Hematopoietic multipotent progenitor cell treated with erythropoietin and hydrocortisone succinate and interleukin-3 and kit ligand, for 8 days (in vitro differentiated cells): ENCODE results near the gene CDK2AP2.
A peak's percentile ranks its signal among the peaks of the same experiment; 100 is the strongest.
"Not testable (repeated sequence)": the region's sequence is repeated elsewhere in the genome, so short reads cannot be mapped to it uniquely, and the experiment has no call there.

ENCODE experiments used
- DNase-seq: peaks from one replicate; pipeline ENCODE4 v3.0.0-alpha.2; 2015

The CDK2AP2 gene

GRCh38 chr11:67507864-67508485 is at the start of gene CDK2AP2:
Gene CDK2AP2 (minus strand): TSS chr11:67508162. CDS start chr11:67508082, 80 bp downstream.
- DNase-seq = peak; percentile 99

- no peak for DNase-seq
Measured at GRCh38 chr11:67556244-67556643, 48.3 kb upstream of the CDK2AP2 start.

- not testable (repeated sequence) for DNase-seq
Measured at GRCh38 chr11:67551697-67552096, 43.7 kb upstream of the CDK2AP2 start.

GRCh38 chr11:67551127-67551526 is 43.2 kb upstream of the CDK2AP2 start:
- DNase-seq = no peak

- no peak for DNase-seq
Measured at GRCh38 chr11:67548555-67549110, 40.7 kb upstream of the CDK2AP2 start.

GRCh38 chr11:67548112-67548511 is 40.1 kb upstream of the CDK2AP2 start:
- DNase-seq = not testable (repeated sequence)

GRCh38 chr11:67545280-67545679 is 37.3 kb upstream of the CDK2AP2 start:
- peak; percentile 74 for DNase-seq

GRCh38 chr11:67544616-67545242 is 36.8 kb upstream of the CDK2AP2 start:
- DNase-seq = no peak

GRCh38 chr11:67543585-67543984 is 35.6 kb upstream of the CDK2AP2 start:
- DNase-seq = no peak

- DNase-seq = no peak
Measured at GRCh38 chr11:67542971-67543370, 35.0 kb upstream of the CDK2AP2 start.

GRCh38 chr11:67542169-67542568 is 34.2 kb upstream of the CDK2AP2 start:
- DNase-seq = no peak

- no peak for DNase-seq
Measured at GRCh38 chr11:67541198-67541597, 33.2 kb upstream of the CDK2AP2 start.

GRCh38 chr11:67539550-67539949 is 31.6 kb upstream of the CDK2AP2 start:
- peak; percentile 17 for DNase-seq

- DNase-seq = no peak
Measured at GRCh38 chr11:67538823-67539505, 31.0 kb upstream of the CDK2AP2 start.

GRCh38 chr11:67538306-67538705 is 30.3 kb upstream of the CDK2AP2 start:
- DNase-seq = no peak

- no peak for DNase-seq
Measured at GRCh38 chr11:67535561-67535960, 27.6 kb upstream of the CDK2AP2 start.

- peak; percentile 4 for DNase-seq
Measured at GRCh38 chr11:67534070-67534679, 26.2 kb upstream of the CDK2AP2 start.

- no peak for DNase-seq
Measured at GRCh38 chr11:67532889-67533288, 24.9 kb upstream of the CDK2AP2 start.

- DNase-seq = no peak
Measured at GRCh38 chr11:67530282-67530592, 22.3 kb upstream of the CDK2AP2 start.

GRCh38 chr11:67528376-67528775 is 20.4 kb upstream of the CDK2AP2 start:
- DNase-seq = no peak

- no peak for DNase-seq
Measured at GRCh38 chr11:67525275-67525976, 17.5 kb upstream of the CDK2AP2 start.

GRCh38 chr11:67524480-67524808 is 16.5 kb upstream of the CDK2AP2 start:
- DNase-seq = no peak
